Measurements from ENCODE around the gene BPIFB2.

BPIFB2 gene

DNA sequence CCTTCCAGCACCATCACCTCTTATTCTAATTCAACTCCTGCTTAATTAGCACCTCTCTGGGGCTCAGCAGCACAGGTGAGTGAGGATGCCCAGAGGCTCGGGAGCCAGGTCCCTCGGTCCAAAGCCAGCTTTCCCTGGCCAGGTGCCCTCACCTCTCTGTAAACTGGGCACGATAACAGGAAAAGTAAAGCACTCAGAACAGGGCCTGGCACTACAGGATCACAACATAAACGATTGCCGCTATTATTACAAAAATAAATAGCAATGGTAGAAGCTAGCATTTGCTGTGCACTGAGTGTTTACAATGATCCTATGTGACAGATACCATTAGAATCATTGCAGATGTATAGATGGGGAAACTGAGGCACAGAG lies 2.6 kb downstream of the BPIFB2 start:
- no peak for DNase-seq (ENCODE audit: low read depth)
- in situ Hi-C loops (cut with HindIII; ENCODE audit: low sequenced_read_pairs) = no loop called here
- TF ChIP-seq, protein P1, sequence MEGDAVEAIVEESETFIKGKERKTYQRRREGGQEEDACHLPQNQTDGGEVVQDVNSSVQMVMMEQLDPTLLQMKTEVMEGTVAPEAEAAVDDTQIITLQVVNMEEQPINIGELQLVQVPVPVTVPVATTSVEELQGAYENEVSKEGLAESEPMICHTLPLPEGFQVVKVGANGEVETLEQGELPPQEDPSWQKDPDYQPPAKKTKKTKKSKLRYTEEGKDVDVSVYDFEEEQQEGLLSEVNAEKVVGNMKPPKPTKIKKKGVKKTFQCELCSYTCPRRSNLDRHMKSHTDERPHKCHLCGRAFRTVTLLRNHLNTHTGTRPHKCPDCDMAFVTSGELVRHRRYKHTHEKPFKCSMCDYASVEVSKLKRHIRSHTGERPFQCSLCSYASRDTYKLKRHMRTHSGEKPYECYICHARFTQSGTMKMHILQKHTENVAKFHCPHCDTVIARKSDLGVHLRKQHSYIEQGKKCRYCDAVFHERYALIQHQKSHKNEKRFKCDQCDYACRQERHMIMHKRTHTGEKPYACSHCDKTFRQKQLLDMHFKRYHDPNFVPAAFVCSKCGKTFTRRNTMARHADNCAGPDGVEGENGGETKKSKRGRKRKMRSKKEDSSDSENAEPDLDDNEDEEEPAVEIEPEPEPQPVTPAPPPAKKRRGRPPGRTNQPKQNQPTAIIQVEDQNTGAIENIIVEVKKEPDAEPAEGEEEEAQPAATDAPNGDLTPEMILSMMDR (IDR thresholded peaks at IDR 0.05; ENCODE audit: low read depth, low read length, missing control alignments) = no peak

DNA sequence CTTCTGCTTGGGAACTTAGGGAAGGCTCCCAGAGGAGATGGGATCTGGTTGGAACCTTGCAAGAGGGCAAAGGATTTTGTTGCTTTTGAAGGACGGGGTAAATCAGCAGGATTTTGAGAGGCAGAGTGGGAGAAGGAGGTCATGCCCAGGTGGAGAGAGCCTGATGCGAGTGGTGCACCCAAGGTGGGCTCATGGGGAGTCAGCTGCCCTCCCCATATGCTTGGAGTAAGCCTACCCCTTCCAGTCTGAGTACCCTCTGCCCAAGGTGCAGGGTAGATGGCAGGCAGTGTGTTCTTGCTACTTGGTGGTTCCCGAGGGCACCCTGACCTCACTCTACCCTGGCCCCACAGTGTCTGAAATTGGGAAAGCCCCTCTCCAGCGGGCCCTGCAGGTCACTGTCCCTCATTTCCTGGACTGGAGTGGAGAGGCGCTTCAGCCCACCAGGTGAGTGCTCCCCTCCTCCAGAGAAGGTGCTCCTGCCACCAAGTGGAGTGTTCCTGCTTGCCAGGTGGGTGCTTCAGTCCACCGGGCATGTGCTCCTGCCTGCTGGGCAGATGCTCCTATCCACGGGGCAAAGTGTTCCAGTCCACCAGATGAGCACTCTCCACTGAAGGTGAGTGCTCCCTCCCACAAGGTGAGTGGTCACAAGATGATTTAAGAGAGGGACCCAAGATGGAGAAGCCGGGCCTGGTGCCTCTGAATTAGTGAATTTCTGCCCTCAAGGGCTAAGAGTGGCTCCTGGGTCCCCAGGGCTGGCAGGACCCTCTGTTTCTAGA lies 3.4 kb downstream of the BPIFB2 start:
- no peak for DNase-seq (ENCODE audit: low read depth)
- TF ChIP-seq, protein P1 (IDR thresholded peaks at IDR 0.05; ENCODE audit: low read depth, low read length, missing control alignments) = no peak
- no peak overlapping the region for H3K4me3 ChIP-seq (ENCODE audit: low read depth, low read length)

More for the DNA sequence above, 2.6 kb downstream of the BPIFB2 start:
- no peak overlapping the region for H3K4me3 ChIP-seq (ENCODE audit: low read depth, low read length)

DNA sequence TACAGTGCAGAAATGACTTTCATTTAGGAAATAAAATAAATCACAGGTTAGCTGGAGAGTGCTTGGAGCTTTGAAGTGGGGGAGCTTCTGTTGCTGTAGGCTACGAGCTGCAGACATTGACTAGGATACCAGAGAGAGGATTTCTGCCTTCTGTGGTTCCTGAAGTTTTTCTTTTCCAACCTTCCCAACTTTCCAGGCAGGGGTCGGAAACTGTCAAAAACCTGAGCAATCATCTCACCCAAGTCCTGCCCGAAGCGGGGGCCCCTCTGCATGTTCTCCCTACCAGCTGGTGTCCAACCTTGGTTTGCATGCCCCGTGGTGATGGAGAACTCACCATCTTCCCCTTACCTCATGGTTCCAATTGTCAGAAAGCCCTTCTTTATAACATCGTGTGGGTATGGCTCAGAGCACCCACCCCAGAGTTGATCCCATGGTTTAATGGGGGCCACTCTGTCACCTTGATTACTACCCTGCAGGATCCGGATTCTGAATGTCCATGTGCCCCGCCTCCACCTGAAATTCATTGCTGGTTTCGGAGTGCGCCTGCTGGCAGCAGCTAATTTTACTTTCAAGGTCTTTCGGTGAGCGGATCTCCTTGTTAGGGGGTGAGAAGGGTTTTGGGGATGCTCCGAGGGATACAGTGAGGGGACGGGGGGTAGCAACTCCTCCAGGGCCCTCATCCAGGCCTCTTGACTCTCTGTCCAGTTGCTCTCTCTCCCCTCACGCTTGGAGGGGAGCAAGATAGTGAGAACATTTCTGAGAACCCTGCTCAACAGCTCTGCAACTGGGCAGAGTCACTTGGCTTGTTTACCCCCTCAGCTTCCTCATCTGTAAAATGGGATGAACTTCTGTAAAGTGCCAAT lies 5.1 kb downstream of the BPIFB2 start:
- in situ Hi-C loops (cut with HindIII; ENCODE audit: low sequenced_read_pairs) = no loop called here
- H3K4me3 ChIP-seq (ENCODE audit: low read depth, low read length) = no peak overlapping the region
- no peak for DNase-seq (ENCODE audit: low read depth)
- TF ChIP-seq, protein P1 (IDR thresholded peaks at IDR 0.05; ENCODE audit: low read depth, low read length, missing control alignments) = no peak

More for the DNA sequence above, 3.4 kb downstream of the BPIFB2 start:
- in situ Hi-C loops (cut with HindIII; ENCODE audit: low sequenced_read_pairs) = no loop called here

DNA sequence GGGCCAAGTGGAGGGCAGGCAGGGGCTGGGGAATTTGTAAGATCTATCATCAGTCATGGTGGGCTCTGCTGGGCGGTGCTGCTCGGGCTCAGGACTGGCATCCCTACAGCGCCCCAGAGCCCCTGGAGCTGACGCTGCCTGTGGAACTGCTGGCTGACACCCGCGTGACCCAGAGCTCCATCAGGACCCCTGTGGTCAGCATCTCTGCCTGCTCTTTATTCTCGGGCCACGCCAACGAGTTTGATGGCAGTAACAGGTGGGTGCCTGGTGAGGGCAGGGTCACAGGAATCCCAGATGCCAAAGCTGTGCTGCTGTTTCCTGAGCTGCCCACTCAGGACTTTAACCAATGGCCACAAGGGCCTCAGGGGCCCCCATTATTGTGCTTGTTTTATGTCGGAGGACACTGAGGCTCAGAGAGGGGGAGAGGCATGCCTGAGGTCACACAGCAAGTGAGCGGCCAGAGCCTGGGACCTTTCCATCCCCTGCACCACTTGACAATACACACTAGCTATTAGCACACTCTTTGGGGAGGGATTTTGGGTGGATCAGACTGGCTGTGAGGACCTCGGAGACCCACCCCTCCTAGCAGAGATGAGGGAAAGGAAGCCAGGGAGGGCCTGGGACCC lies 6.3 kb downstream of the BPIFB2 start:
- H3K4me3 ChIP-seq (ENCODE audit: low read depth, low read length) = no peak overlapping the region
- in situ Hi-C loops (cut with HindIII; ENCODE audit: low sequenced_read_pairs) = no loop called here
- TF ChIP-seq, protein P1 (IDR thresholded peaks at IDR 0.05; ENCODE audit: low read depth, low read length, missing control alignments) = no peak
- no peak for DNase-seq (ENCODE audit: low read depth)

DNA sequence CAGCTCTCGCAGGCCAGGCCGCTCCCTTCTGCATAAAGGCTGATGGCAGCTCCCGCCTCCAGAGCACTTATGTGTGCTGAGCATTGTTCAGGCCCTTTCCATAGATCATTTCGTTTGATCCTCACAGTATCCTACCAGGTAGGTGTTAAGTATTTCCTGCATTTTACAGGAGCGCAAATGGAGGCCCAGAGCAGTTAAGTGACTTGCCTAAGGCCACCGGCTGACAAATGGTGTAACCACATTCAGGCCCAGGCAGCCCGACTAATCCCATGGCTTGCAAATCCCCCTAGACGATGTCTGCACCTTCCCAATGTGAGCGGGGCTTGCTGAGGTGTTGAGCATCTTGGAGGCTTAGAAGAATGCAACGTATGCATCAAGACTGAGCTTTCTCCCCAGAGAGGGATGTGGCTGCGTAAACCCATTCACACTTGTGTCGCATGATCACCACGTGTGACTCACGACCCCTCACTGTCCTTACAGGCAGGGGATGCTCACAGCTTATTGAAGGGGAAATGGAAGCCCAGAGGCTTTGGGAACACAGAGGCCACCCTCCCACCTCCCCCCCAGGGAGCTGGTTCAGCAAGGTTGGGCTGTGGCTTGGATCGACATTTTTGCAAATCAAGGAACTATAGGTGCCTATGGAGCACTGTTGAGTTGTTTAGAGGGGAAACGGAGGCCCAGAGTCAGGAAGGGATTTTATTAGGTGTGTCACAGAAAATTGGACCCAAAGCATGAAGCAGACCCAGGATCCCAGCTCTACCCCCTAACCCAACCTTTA lies 7.0 kb downstream of the BPIFB2 start:
- no peak for DNase-seq (ENCODE audit: low read depth)
- TF ChIP-seq, protein P1 (IDR thresholded peaks at IDR 0.05; ENCODE audit: low read depth, low read length, missing control alignments) = no peak
- in situ Hi-C loops (cut with HindIII; ENCODE audit: low sequenced_read_pairs) = no loop called here
- no peak overlapping the region for H3K4me3 ChIP-seq (ENCODE audit: low read depth, low read length)

DNA sequence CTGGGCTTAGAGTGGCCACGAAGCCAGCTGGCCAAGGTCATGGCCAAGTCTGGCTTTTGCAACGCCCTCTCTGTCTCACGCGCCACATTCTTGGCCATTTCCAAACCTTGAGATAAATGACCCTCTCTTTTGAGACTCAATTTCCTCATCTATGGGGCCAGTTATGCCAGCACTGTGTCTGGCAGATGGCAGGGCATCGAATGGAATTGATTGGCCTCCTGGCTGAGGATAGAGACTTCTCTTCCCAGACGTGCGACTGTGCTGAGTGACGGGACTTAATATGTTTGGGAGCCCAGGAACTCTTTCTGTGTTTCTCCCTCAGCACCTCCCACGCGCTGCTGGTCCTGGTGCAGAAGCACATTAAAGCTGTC lies 7.6 kb downstream of the BPIFB2 start:
- no peak for DNase-seq (ENCODE audit: low read depth)
- H3K4me3 ChIP-seq (ENCODE audit: low read depth, low read length) = no peak overlapping the region
- TF ChIP-seq, protein P1 (IDR thresholded peaks at IDR 0.05; ENCODE audit: low read depth, low read length, missing control alignments) = no peak
- in situ Hi-C loops (cut with HindIII; ENCODE audit: low sequenced_read_pairs) = no loop called here
